Fibroblast of peridontal ligament (primary cell): ENCODE data around the gene SMAD9.
"Not testable (repeated sequence)": the region's sequence is repeated elsewhere in the genome, so short reads cannot be mapped to it uniquely, and the experiment has no call there.

Source experiments
- DNase-seq: peaks from one replicate; pipeline ENCODE4 v3.0.0-alpha.2; 2010; ENCODE audit errors: extremely low read depth

The SMAD9 gene

DNA sequence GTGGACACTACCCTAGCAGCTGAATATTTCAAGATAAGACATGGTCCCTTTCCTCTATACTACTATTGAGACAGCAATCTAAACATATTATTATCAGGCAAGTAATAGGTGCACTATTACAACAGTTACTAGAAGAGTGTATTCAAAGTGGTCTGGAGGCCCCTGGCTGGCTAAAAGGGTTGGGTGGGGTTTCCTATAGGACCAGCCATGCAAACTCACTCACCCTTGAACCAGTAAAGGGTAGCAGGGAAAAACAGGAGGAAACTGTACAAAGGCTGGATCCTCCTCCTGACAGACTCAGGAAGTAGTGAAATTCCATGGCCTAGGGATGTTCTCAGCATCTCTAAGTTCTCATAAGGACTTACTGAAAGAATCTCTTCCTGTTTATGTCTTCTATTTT is 7.7 kb downstream of the SMAD9 start:
- DNase-seq = no peak

- no peak for DNase-seq
These were observed 9.5 kb downstream of the SMAD9 start for GRCh38 chr13:36910545-36910944.

- no peak for DNase-seq
These were observed 12.2 kb downstream of the SMAD9 start for GRCh38 chr13:36907821-36908220.

- no peak for DNase-seq
These were observed 12.8 kb downstream of the SMAD9 start for GRCh38 chr13:36907266-36907665.

GRCh38 chr13:36905944-36906343 is 14.1 kb downstream of the SMAD9 start:
- DNase-seq = no peak

GRCh38 chr13:36903925-36904595 is 16.0 kb downstream of the SMAD9 start:
- no peak for DNase-seq

GRCh38 chr13:36897054-36897616 is 22.9 kb downstream of the SMAD9 start:
- DNase-seq = no peak

DNA sequence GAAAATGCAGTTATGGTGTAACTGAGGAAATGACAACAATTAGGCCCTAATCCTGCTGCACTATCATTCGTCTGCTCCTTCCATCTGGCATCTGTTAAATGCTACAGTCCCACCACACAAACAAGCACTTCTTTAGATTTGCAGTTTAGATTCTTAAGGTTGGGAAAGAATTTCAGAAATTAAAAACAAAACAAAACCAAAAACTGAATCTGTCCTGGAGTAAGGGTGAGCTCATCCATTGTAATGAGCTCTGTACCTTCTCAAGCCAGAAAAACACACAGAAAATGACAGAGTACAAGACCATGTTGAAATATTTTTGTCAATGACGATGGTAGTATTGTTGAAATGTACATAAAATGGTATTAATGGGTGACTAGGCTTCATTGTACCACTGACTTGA is 28.3 kb downstream of the SMAD9 start:
- peak; percentile 32 for DNase-seq

DNA sequence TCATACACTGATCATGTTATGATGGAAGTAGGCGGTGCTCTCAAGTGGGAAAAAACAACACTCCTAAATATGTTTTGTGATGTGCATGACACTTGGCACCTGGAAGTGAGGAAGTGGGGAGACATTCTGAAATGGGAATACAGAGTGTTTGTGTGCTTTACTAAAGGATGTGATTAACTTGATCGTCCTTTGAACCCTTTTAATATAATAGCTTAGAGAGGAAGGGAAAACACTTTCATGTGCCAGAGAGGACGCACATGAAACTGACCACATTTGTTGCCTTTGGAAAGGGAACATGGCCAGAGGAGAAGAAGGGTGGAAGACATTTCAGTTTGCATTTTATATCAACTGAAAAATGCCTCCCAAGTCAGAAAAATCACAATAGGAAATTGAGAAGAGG is 31.4 kb downstream of the SMAD9 start:
- no peak for DNase-seq

GRCh38 chr13:36887758-36888521 is 32.1 kb downstream of the SMAD9 start:
- DNase-seq = no peak

DNA sequence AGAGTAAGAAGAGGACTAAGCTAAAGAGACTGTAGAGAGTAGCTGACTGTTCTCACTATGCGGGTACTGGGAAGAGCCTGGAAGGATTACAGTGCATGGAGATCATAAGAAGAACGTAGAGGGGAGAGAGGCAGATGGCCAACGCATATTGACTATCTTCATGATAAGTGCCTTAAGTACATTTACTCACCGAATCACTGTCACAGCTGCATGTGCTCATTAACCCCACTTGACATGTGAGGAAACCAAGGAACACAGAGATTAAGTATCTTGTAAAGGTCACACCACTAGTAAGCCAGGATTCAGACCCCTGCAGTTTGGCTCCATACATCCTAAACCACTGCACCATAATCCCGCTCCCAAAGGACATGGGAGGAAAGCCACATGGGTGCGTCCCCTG is 34.1 kb downstream of the SMAD9 start:
- DNase-seq = no peak

DNA sequence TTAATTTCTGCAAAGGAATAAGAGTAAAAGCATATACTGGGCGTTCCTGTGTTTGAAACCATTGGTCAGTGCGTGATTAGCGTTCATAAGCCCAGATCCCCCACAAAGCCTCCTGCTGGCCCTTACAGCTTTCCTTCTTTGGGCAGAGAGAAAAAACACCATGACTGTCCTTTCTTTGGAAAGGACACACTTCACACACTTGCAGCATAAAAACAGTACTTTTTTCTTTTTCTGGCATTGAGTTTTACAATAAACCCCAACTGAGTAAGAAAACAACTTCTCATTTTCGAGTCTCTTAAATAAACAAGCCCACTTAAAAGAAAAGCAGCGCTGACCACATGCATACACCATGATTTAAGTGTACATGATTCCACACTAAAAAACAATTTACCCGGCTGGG is 35.8 kb downstream of the SMAD9 start:
- no peak for DNase-seq

DNA sequence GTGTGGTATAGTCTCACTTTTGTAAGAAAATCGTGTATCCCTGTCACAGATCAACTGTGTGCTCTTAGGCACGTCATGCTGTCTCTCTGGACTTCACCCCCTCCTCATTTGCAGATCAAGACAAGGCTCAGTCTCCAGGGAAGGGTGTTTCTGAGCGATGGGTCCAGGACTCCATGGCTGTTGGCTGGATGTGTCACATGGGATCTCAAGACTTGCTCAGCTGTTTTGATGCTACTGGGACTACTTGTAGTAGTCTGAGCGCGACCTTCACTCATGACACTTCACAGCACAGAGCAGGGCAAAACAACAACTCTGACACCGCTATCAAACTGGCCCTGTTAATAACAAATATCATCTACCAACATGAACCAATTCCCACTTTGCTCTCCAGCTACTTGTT is 36.2 kb downstream of the SMAD9 start:
- no peak for DNase-seq

GRCh38 chr13:36883392-36883791 is 36.6 kb downstream of the SMAD9 start:
- DNase-seq = not testable (repeated sequence)

- no peak for DNase-seq
These were observed 37.1 kb downstream of the SMAD9 start for GRCh38 chr13:36882829-36883390.

- DNase-seq = peak; percentile 17
These were observed 39.1 kb downstream of the SMAD9 start for GRCh38 chr13:36880961-36881360.

GRCh38 chr13:36879218-36879938 is 40.7 kb downstream of the SMAD9 start:
- DNase-seq = no peak

DNA sequence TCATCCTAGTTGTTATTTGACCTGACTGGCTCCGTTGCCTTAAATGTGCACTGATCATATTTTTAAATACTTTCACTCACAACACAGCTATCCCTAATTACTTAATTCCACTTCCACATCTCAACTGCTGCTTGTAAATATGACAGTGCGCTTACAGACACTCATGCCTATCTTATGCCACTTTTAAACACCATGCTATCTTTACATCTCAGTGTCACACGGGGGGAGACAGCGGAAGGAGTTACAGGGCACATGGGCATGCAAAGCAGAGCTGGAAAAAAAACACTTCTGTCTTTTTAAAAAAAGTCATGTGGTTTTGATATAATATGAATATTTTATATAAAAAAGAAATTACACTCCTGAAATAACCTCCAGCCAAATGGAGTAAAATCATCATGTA is 44.1 kb downstream of the SMAD9 start:
- no peak for DNase-seq

- DNase-seq = no peak
These were observed 44.6 kb downstream of the SMAD9 start for GRCh38 chr13:36875431-36875830.

- DNase-seq = no peak
These were observed 47.4 kb downstream of the SMAD9 start for GRCh38 chr13:36872621-36873020.

- no peak for DNase-seq
These were observed 49.9 kb downstream of the SMAD9 start for GRCh38 chr13:36870050-36870692.

DNA sequence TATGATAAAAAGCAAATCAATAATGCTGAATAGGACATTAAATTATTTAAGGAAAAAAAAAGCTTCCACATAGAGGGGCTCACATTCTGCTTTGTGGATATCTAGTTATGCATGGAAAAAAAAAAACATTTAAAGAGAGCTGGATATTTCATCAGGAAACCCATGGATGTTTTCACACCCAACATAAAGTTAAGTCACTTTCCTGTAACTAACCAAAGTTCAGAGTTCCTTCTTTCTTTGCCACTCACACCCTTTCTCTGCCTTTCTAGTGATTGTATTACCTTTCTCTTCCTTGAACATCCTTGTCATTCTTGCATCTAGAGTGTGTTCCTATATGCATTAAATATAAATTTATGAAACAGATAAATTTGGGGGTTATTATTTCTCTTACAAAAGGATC is 53.8 kb downstream of the SMAD9 start:
- no peak for DNase-seq
